Peyer's patch (tissue), 4 donors: ENCODE data around the gene RNF26.

Experiments
- CTCF ChIP-seq, 6 experiments: fragments of 450-650 bp in 4 of 6; fragments of 200-600 bp in 2 of 6; sonication (generic) in 1 of 6; IDR thresholded peaks; one replicate each; pipeline ENCODE4 v1.5.1; 2017 to 2019; ENCODE audit warnings: antibody characterized with exemption in 6 of 6, mild to moderate bottlenecking in 3 of 6, moderate library complexity in 1 of 6
- POLR2A ChIP-seq, 2 donors: fragments of 450-650 bp; IDR thresholded peaks; one replicate each; pipeline ENCODE4 v1.5.1; 2017; ENCODE audit warnings: antibody characterized with exemption in 2 of 2, mild to moderate bottlenecking in 2 of 2, moderate library complexity in 2 of 2

DNA sequence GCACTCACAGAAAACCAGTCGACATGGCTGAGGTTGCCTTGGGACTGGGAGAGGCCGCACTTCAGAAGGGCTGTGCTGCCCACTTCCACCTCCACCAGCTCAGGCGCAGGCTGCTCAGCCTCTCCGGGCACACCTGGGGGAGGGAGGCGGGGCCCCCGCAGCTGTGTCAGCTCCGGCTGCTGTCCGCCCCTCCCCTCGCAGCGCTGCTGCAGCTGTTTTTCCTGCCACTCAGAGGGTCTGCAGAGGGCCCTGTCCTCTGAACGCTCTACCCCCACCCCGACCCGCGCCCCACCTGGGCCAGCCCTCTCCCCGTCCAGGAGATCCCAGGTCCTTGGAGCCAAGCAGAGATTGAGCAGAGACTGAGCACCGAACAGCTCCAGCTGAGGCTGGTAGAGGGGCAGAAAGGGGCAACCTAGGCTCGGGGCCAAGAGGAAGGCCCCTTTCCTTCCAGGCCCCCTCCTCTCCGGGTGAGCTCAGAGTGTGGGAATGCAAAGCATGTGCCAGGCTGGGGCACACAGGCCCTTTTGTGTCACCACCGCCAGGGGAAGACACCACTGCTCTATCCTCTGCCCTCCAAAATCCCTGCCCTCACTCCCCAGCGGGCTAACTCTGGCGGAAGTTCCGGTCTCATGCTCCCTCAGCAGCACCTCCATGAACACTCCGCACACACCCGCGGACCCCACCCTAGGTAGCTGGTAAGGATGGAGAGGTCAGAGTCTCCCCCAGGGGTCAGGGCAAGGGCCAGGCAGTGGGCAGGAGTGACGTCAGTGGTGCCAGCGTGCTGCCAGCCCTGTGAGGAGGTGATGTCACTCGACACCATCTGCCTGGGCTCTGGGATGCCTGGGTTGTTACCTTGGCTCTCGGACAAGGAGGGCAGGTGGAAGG lies 19.0 kb upstream of the RNF26 start:
- TF ChIP-seq CTCF (IDR thresholded peaks at IDR 0.05) (no peak), POLR2A (IDR thresholded peaks at IDR 0.05) (no peak)
